ENCODE data around the gene COL27A1. TPM values are rescaled to one million over a fixed set of nuclear protein-coding genes. Genes with fewer than 3 reads are reported as not detected.

Gene COL27A1
- total RNA-seq, 2 experiments from 2014 or later = 8.4 to 9.7 TPM

DNA sequence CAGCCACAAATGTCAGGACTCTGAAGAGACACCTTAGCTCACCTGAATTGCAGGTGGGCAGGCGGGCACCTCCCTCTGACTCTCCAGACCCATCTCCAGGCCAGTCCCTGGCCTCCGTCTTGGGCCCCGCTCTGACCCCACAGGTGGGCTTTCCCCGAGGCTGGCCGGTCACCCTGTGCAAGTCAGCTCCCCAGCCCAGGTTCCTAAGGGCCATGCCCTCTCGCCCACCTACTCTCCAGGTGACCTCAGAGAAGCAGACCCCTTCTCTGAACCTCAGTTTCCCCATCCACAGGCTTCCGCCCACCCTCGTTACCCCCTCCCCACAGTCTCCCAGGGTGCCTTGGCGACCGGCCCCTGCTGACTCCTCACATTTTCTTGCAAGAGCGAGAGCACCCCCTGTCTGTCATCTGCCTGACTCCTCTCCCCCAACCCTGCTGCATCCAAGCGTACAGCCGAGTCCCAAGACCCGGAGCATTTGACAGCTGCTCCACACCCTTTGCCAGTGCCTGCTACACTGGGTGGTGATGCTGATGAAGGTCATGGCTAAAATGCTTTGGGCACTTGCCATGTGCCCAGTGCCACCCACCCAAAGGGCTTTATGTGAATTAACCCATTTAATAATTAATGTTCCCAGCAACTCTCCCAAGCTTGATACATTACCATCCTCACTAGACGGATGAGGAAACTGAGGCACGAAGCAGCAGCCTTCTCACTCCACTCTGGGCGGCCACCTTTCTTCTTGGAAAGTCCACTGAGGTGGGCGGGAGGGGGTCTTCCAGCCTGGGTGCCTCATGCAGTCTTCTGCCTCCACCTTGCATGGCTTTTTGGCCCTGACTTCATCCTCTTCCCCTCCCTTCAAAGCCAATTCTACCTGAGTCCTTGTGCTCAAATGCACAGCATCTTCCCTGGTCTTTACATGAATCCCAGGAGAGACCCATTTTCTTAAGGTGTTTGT, 116.5 kb downstream of the COL27A1 start:
- Mint-ChIP-seq H3K4me1 (ENCODE audit: low read depth) (no peaks in the 10 kb centered on the region), H3K9me3 (no peaks in the 10 kb centered on the region), H3K4me3 (no peak overlapping the region), H3K27me3 (no peaks in the 10 kb centered on the region), H3K36me3 (ENCODE audit: low read depth) (no peaks in the 10 kb centered on the region), H3K27ac (no peak overlapping the region)
- TF ChIP-seq, protein P1, sequence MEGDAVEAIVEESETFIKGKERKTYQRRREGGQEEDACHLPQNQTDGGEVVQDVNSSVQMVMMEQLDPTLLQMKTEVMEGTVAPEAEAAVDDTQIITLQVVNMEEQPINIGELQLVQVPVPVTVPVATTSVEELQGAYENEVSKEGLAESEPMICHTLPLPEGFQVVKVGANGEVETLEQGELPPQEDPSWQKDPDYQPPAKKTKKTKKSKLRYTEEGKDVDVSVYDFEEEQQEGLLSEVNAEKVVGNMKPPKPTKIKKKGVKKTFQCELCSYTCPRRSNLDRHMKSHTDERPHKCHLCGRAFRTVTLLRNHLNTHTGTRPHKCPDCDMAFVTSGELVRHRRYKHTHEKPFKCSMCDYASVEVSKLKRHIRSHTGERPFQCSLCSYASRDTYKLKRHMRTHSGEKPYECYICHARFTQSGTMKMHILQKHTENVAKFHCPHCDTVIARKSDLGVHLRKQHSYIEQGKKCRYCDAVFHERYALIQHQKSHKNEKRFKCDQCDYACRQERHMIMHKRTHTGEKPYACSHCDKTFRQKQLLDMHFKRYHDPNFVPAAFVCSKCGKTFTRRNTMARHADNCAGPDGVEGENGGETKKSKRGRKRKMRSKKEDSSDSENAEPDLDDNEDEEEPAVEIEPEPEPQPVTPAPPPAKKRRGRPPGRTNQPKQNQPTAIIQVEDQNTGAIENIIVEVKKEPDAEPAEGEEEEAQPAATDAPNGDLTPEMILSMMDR (IDR thresholded peaks at IDR 0.05) = peak; percentile 21
- DNase-seq = peak; percentile 35
- intact Hi-C loops (cut with micrococcal nuclease) = no loop called here
- ChIA-PET POLR2A (no interaction called here), CTCF (interaction anchor here (0.7 to 2.2 kb wide), 3 partner anchors 19 to 164 kb away, joined by 3 to 14 read pairs (median 5); no protein-coding TSS in a partner anchor)
- peak; percentile 37 for ATAC-seq

- H3K27ac Mint-ChIP-seq = no peak overlapping the region
- TF ChIP-seq, protein P1 (IDR thresholded peaks at IDR 0.05) = no peak
- ATAC-seq (no peak), DNase-seq (no peak)
- POLR2A ChIA-PET = no interaction called here
- CTCF ChIA-PET = interaction anchor here (1.5 to 1.7 kb wide), 2 partner anchors 18 to 165 kb away, joined by 4 to 5 read pairs; no protein-coding TSS in a partner anchor
- intact Hi-C loops (cut with micrococcal nuclease) = no loop called here
- no peaks in the 10 kb centered on the region for H3K36me3 Mint-ChIP-seq (ENCODE audit: low read depth)
- H3K27me3 Mint-ChIP-seq = no peaks in the 10 kb centered on the region
- no peak overlapping the region for H3K4me3 Mint-ChIP-seq
- no peaks in the 10 kb centered on the region for H3K4me1 Mint-ChIP-seq (ENCODE audit: low read depth)
- H3K9me3 Mint-ChIP-seq = no peaks in the 10 kb centered on the region
These were observed 117.5 kb downstream of the COL27A1 start for GRCh38 chr9:114272739-114273431.

DNA sequence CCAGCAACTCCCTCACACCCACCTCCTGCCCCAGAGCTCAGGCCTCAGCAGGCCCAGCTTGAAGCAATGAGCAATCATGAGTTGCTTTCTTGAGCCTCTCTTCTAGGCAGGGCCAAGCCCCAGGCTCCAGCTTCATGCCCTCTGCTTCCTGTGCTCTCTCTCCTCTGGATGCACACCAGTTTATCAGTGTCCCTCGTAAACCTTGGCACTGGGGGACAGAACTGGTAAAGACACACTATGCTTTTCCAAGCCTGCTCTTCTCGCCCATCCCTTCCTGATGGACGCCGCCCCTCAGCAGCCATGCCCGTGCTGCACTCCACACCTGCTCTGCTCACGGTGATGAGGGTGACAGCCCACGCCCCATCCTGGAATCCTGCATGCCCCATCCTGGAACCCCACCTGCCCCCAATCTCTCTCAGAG, 118.1 kb downstream of the COL27A1 start:
- no peak for ATAC-seq
- ChIA-PET CTCF (interaction anchor here (1.7 kb wide), 1 partner anchor 165 kb away, joined by 4 read pairs; no protein-coding TSS in a partner anchor), POLR2A (no interaction called here)
- intact Hi-C loops (cut with micrococcal nuclease) = no loop called here
- DNase-seq = no peak
- no peak overlapping the region for H3K4me3 Mint-ChIP-seq
- TF ChIP-seq, protein P1 (IDR thresholded peaks at IDR 0.05) = no peak
- H3K9me3 Mint-ChIP-seq = no peaks in the 10 kb centered on the region
- no peaks in the 10 kb centered on the region for H3K4me1 Mint-ChIP-seq (ENCODE audit: low read depth)
- no peaks in the 10 kb centered on the region for H3K27me3 Mint-ChIP-seq
- no peaks in the 10 kb centered on the region for H3K36me3 Mint-ChIP-seq (ENCODE audit: low read depth)
- H3K27ac Mint-ChIP-seq = no peak overlapping the region

DNA sequence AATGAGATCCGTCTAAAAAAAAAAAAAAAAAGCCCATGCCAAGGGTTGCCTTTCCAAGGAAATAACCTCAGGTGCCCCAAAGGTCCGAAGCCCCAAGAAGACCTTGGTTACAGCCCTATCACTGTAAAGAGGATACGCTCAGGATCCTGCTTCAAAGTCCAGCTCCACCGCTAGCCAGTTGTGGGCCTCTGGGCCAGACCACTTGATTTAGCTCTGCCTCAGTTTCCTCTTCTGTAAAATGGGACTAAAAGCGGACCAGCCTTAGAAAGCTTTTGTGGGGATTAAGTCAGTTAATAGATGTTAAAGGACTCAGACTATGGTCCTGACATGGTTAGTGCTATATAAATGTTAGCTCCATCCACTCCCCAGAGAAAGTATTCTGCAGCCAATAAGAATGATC, 118.9 kb downstream of the COL27A1 start:
- Mint-ChIP-seq H3K27me3 (no peaks in the 10 kb centered on the region), H3K4me3 (no peak overlapping the region), H3K9me3 (no peaks in the 10 kb centered on the region), H3K36me3 (ENCODE audit: low read depth) (no peaks in the 10 kb centered on the region), H3K27ac (no peak overlapping the region), H3K4me1 (ENCODE audit: low read depth) (no peaks in the 10 kb centered on the region)
- intact Hi-C loops (cut with micrococcal nuclease) = no loop called here
- ChIA-PET POLR2A (no interaction called here), CTCF (interaction anchor here (1.3 to 1.7 kb wide), 2 partner anchors 16 to 166 kb away, joined by 4 to 5 read pairs; no protein-coding TSS in a partner anchor)
- DNase-seq (no peak), ATAC-seq (no peak)
- TF ChIP-seq, protein P1 (IDR thresholded peaks at IDR 0.05) = no peak
